Tongue (tissue), 2 donors: ENCODE data around the gene CSRP3. TPM values are rescaled to one million over a fixed set of nuclear protein-coding genes. Genes with fewer than 3 reads are reported as not detected.
A peak's percentile ranks its signal among the peaks of the same experiment; 100 is the strongest.

Source experiments
- DNase-seq: peaks from one replicate; pipeline ENCODE4 v3.0.0-alpha.2; 2015
- total RNA-seq: library from RNA; depleted of rRNA; stranded (reverse); fragments of >200 nt; gene quantifications from one replicate; pipeline ENCODE4 v1.2.3, GENCODE V29; 2014

Gene CSRP3
- 704 TPM for total RNA-seq

DNA sequence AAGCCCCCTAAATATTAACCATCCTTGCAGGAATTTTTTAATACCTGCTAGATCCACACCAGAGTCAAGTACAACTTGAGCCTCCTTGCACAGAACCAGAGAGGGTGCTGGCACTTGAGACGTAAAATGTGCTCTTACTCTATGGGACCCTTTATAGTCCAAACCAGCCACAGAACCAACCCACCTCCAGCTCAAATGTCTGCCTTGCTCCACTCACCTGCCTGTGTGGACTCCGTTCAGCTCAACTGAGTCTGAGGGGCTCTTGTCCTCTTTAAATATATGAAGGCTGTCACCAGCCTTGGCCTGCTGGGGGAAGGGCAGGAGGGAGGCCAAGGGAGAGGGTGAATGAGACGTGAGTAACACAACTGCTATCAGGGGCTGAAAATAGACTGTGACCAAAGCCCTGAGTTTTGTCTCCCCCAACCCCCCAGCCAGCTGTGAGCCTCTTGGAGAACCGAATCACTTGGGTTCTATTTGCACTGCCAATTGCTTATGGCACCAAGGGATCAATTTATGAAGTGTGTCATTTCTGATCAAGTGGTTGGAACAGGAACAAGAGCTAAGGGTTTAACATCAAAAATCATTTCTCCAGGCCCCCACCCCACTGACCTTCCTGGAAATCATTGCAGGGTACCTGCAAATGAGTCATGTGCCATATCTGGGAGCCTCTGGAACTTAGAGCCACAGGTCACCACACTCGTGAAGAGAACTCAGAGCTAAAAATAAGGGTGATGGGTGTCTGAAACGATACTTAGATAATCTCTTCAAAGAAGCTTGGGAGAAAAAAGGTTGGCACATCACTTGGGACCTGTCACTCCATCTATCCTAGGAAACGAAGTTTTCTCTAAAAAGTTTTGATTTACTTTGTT, at the start of gene CSRP3:
Gene CSRP3, minus strand, starts transcription at position 247 of the 869 bp plus-strand sequence. CDS start 9,535 bp downstream, outside the sequence.
- peak; percentile 78 for DNase-seq

GRCh38 chr11:19251577-19251976, 49.8 kb upstream of the CSRP3 start:
- DNase-seq = no peak

DNA sequence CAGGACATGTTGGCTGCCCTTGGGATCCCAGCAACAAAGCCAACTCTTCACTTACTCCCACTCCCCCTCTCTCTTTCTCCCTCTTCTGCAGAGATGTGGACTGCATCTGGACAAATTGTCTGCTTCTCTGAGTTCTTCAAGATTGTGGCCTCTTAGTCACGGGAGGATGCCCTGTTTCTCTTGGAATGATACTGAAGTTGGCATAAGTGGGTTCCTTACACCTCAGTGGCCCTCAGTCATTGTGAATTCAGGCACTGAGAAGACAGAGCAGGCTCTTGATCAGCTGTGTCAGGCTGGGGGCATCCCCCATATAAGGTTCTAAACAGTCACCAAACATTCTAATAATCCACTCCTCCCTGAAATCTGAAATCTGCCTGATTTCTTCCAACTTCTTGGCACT, 45.0 kb upstream of the CSRP3 start:
- DNase-seq = no peak

GRCh38 chr11:19245351-19245750, 43.6 kb upstream of the CSRP3 start:
- no peak for DNase-seq

DNA sequence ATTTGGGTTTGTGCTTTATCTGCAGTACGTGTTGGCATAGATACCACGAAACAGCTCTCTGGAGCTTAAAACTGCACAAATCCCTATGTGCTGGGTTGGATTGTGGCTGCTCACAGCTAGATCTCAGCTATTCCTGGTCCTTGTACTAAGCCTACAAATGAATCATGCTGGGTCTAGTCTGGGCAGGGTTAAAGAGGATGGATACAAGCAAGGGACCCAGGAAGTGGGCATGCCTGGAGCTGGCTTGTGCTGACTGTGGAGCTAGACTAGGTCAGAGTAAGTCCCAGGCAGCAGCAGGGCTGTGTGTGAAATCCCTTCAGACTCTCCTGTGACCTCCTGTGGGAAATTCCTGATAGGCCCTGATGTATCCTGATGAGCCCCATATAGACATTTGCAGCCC, 42.8 kb upstream of the CSRP3 start:
- no peak for DNase-seq

DNA sequence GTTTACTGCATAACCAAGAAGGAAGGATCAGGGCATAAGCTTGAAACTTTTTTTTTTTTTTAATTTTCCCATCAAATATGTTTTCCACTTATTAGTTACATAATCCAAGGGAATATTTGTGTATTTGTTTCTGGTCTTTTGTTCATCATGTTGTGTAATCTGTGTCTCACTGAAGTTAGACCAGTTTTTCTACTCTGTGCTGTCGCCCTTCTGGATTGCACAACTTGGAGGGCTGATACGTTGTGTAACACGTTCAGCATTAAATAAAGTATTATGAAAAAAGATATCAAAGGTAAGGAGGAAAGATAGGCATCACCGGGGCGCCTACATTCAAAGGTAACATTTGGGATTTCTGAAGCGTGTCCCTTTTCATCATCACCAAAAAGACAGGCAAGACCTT, 42.3 kb upstream of the CSRP3 start:
- DNase-seq = no peak

DNA sequence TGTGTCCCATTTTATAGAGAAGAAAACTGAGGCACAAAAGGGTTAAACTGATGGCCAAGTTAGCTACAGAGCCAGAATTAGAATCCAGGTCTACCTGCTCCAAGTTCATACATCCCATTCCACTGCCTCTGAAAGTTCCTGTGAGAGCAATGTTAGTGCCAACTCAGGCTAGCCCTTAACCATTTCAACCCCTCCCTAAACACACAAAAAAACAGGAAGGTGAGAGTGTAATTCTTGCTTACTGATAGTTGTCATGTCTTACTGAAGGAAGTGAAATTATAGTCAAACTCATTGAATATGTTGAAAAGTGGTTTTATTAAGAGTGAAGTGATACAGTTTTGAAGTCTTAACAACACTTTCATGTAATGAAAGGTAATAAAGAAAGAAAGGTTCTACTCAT, 41.8 kb upstream of the CSRP3 start:
- DNase-seq = no peak

GRCh38 chr11:19243143-19243542, 41.4 kb upstream of the CSRP3 start:
- DNase-seq = no peak

DNA sequence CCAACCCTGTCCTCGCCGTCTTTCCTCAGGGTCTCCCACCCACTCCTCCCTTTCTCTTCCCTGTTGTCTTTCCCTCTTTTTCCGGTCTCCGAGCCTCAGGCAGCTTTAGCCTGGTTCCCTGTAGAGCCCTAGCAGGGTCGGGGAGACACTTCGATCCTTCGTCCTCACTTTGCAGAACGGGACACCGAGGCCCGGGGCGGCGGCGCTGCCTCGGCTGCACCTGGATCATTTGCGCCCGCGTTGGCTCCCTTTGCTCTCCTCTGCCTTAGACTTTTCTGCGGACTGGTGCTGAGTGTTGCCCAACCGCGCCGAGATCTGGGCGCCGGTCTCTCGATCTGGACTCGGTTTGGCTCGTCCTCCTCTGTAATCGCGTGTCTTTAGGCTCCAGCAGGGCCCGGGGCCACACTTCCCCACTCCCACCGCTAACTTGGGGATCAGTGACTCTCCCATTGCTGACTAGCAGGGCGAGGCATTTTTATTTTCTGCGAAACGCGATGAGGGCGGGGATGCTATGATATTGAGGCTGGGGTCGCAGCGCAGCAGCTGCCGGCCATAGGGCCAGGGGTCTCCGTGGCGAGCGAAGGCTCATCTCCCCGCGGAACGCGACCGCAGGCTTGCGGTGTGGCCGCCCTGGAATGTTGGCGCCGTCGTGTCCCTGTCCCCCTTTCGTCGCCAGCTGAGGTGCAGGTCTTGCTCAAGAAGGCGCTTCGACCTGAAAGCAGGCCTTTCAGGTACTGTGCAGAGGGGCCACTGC, 40.6 kb upstream of the CSRP3 start:
- no peak for DNase-seq

DNA sequence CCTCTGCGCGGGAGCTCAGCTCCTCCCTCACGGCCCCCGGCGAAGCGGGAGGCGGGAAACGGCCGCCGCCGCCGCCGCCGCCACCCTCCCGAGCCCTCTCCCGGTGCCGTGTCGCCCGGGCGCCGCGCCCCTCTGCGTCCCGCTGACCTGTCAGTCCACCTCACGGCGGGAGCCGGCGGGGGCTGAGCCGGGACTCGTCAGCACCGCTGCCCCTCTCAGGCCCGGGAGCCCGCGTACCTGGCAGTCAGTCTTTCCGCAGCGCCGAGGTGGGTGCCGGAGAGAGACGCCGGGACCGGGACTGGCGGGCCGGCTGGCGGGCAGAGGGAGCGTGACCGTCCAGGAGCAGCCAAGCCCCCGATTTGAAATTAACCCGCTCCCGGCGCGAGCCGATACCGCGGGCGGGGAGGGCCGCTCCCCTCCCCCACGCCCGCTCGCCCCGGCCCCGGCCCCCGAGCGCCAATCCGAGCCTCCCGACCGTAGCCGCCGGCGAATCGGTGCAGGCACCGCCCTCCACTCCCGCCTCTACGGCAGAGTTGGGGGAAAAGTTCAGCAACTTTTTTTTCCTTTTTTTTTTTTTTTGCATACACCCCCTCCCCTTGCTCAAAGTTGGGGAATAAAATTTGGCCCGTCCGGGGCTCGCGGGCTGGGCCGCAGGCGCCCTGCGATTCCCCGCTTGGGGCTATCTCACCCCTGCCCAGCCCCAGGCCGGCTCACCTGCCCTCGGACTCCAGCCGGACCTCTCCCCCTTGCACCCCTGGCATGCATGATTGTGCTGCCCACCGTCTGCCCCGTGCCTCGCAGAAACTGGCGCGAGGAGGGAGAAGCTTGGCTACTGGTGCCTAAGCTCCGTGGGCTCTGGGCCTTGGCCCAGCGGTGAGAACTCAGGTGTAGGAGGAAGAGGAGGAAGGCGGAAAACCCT, 39.7 kb upstream of the CSRP3 start:
- peak; percentile 63 for DNase-seq

DNA sequence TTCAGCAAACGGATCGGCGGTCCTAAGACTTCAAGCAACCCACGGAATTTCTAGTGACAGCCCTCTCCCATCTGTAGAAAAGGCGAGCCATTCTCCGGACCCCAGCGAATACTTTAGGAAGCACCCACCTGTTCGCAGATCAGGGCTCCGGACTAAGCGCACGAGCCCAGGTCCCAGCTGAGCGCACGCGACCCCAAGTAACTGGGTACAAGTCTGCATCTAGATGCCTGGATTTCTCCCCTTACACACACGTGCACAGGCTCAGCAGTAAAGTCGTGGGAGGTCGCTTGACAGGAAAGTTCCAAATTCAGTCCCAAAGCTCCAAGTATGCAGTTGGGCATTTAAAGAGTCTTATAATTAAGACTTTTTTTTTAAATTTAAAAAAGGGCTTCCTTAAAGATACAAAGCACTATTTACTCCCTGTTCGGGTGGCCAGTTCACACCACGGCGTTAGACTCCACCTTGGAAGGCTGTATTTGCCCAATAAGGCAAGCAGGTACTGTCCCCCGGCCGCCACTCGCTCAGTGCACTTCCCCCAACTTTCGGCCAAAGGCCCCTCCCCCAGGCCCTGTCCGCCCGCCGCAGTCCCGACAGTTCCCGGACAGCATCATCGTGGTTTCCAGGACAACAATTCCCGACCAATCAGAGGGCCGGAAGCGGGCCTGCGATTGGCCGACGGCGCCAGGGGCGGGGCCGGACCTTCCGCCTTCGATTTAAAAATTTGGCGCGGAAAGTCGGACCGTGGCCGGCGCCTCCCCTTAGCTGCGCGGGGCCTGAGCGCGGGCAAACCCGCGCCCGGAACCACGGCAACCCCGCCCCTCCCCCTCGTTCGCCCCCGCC, 38.9 kb upstream of the CSRP3 start, which contains the start of gene E2F8:
Gene E2F8, minus strand, starts transcription at position 526 of the 840 bp plus-strand sequence. CDS start 824 bp downstream, outside the sequence.
- peak; percentile 98 for DNase-seq

GRCh38 chr11:19239039-19239438, 37.3 kb upstream of the CSRP3 start:
- DNase-seq = no peak

DNA sequence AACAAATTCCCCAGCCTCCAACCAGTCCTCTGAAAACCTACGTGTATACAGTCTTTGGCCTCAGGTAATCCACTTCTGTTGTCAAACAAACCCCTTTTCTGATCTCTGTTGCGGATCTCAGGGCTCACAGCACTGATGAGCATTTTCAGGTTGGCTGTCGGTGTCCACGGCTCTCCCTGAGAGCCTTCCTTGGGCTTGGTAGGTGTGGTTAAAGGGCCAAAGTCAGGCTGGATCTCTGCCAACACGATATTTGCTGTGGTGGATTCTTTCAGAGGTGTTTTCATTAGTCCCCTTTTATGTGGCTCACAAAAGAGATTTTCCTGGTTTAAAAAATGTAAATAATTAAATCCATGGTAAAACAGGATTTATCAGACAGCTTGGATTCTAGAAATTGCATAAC, 36.0 kb upstream of the CSRP3 start:
- DNase-seq = peak; percentile 53

- DNase-seq = peak; percentile 58
Observed at GRCh38 chr11:19237381-19237780, 35.6 kb upstream of the CSRP3 start.

DNA sequence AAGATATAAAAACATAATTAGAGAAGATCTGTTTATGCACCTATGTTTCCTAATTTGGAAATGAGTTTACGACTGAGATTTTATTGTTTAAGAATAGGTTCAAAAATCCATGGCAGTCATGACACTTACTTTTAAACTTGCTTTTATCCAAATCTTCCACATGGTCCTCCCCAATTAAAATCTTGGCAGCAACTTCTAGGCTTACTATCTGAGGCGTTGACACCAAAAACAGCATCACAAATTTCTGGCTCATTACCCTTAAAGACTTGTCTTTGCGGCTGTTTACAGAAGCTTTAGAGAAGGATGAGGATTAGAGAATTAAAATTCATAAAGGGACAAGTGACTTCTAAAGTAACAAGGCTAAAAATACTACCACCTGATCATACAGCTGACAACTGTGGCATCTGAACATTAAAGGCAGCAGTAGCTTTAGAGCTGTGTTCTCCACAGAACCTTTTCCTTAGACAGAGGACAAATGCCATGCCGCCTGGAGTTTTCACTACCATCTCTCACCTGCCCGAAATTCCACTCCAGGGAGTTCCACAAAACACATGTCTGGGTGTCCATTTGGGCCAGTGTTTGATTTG, 32.5 kb upstream of the CSRP3 start:
- DNase-seq = peak; percentile 57

DNA sequence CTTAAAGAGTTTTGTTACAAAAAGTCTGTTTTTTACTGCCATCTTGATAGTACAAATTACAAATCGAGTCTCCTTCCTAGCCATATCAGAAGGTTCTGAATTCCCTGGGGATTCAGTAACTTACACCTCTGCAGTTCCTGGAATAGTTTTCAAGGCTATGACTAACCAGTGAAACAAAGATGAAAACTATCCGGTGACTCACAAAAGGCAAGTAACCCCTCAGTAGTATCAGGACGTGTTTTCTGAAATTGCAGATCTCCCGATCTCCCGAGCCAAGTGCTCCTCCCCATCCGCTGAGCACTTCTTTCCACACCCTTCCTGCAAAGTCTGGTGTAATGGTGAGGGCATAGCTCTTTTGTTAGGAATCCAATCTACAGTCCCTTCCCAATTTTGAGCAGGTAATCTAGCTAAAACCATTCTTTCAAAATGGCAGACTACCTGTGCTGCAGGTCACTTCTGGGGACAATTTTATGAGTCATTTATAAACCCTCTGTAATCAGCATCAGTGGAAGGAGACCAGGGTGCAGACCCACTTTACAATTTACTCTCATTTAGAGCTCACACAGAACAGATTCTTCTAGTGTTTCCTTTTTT, 31.2 kb upstream of the CSRP3 start:
- DNase-seq = no peak

DNA sequence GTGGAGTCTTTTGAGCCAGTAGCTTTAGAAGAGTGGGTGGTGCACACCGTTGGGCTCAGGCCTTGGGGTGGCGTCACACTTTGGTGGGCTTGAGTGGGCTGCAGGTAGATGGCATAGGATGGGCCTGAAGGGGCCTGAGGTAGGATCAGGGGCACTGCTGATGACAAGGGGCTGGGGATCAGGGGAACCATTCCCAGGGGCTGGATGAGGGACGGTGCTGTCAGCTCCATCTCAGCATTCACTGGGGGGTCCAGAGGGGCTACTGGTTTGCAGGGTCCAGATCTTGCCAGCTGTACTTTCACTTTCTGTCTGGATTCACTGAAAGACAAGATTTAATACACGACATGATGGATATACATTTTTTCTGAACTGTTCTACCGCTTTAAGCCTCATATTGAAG, 27.9 kb upstream of the CSRP3 start:
- no peak for DNase-seq

GRCh38 chr11:19228968-19229367, 27.2 kb upstream of the CSRP3 start:
- peak; percentile 64 for DNase-seq

DNA sequence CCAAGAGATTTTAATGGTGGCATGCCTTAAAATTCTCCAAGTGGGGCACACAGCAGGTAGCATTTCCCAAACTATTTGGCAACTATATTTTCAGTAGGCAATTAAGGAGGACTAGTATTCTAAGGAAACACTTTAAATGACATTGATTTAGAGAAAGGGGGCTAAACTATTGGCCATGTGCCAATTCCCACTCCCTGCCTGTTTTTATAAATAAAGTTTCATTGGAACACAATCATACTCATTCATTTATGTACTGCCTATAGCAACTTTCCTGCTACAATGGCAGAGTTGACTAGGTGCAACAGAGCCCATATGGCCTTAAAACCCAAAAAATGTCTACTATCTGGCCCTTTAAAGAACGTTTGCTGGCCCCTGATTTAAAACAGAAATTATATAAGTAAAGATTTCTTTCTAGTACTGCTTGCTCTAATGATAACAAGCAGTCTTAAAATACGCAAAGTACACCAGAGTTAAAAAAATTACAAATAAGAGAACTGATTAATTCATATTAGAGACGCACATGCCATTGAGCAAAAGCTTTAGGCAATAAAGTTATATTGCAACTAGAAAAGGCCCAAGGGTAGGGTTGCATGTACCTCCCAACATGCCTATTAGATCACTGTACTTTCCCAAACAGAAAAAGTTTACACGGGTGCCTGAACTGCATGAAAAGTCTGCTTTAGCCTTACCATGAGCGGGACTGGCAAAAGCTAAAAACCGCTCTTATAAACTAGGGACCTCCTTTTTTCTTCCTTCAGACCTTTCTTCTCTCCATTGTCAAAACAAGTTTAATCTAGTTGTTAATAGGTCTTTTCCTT, 24.8 kb upstream of the CSRP3 start:
- no peak for DNase-seq

GRCh38 chr11:19225581-19225980, 23.8 kb upstream of the CSRP3 start:
- DNase-seq = no peak
